GM10266 (cell line): Measurements from ENCODE around the gene KRT222.

ENCODE experiments used
- DNase-seq: peaks from one replicate; pipeline ENCODE4 v3.0.0; 2012; ENCODE audit errors: extremely low spot score
- TF ChIP-seq, protein P1 (sequence below): IDR thresholded peaks from 2 replicates; pipeline ENCODE4 v1.5.1; 2012; ENCODE audit warnings: mild to moderate bottlenecking, low read depth; ENCODE audit not compliant: control insufficient read depth, insufficient read depth; ENCODE audit errors: missing control alignments

The KRT222 gene

DNA sequence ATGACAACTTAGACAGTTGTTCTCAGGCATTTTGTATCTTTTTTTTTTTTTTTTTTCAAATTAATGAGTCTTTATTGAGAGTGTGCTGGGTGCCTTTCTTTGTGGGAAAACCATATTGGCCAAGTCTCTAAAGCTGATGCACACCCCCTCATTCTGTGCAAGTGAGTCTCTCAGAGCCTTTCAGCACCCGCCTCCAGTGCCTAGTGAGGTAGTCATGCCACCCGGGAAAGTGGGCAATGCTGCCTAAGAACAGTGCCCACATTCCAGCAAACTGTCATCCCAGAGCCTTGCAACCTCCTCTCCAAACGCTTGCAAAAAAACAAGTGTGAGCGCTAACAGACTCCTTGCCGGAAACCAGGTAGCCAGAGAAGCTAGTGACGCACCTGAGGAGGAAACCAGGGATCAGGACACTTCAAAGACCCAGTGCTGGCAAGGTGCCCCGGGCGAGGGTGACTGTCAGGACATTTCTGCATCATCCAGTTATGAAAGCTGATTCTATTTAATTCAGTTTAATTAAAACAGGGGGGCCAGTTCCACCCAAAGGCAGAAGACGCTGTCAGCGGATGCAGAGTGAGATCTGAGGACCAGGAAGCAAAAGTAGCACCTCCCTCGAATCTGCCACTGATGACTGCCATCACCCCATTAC is 52.3 kb downstream of the KRT222 start:
- TF ChIP-seq, protein P1, sequence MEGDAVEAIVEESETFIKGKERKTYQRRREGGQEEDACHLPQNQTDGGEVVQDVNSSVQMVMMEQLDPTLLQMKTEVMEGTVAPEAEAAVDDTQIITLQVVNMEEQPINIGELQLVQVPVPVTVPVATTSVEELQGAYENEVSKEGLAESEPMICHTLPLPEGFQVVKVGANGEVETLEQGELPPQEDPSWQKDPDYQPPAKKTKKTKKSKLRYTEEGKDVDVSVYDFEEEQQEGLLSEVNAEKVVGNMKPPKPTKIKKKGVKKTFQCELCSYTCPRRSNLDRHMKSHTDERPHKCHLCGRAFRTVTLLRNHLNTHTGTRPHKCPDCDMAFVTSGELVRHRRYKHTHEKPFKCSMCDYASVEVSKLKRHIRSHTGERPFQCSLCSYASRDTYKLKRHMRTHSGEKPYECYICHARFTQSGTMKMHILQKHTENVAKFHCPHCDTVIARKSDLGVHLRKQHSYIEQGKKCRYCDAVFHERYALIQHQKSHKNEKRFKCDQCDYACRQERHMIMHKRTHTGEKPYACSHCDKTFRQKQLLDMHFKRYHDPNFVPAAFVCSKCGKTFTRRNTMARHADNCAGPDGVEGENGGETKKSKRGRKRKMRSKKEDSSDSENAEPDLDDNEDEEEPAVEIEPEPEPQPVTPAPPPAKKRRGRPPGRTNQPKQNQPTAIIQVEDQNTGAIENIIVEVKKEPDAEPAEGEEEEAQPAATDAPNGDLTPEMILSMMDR = no peak
- no peak for DNase-seq

DNA sequence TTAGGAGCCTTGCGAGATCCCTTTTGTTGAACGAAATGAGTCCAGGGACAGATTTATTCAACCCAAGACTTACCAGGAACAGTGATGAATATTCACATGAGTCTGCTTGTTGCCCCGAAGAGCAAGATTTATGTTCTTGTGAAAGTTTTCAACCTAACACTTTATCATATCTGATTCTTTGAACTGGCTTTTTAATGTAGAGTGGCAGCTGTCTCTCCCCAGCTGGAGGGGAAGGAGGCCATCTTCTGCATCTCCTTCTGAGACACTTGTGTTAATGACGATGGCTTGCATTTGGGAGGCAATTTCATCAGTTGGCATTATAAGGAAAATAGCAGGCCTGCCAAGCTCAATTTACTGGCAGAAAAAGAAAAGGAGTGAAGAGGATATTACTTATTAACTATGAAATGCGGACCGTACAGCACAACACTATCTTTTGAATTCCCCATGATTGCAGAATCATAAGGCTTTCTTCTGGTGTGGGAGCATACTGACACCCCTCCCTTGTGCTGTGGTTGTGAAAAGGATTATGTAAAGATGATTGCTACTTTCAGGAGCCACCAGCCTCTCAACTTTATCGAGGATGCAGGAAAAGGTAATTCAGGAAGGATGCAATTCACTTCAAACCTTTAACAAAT is 53.0 kb downstream of the KRT222 start:
- no peak for DNase-seq
- TF ChIP-seq, protein P1 = no peak

DNA sequence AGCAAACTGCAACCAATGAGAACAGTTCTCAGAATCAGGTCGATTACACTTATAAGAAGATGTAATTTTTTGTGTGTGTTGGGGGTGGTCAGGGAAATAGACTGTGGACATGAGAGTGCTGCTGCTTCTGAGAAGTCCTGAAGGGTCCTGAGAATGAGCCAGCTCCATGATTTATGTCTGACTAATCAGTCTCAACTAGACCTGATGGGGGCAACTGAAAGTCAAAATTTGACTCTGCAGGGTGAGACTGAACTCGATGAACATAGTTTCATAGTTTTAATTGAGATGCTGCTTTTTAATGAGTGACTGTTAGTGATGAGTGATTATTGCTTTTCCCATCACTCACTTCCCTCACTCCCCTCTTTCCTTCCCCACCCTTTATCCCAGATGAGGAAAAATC is 54.6 kb downstream of the KRT222 start:
- TF ChIP-seq, protein P1 = no peak
- DNase-seq = no peak

DNA sequence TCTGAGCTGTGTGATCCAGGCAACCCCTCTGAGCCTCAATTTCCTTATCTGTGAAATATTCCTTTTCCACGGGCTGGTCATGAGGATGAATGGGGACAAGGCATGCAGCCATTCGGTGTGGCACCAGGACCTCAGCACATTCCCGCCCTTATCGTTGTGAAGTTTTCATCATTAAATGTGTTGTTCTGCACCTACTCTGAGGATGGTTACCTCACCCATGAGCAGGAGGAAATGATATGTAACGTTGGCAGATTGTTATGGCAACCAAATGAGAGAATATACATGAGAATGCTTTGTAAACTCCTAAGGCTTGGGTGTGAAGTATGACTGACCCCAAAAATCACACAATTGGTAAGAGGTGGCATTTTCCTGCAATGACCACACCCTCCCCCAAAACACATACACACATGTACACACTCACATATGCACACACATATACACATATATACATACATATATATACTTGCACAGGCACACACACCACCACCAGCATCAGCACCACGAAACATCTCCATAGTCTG is 56.9 kb downstream of the KRT222 start:
- TF ChIP-seq, protein P1 = no peak
- no peak for DNase-seq

DNA sequence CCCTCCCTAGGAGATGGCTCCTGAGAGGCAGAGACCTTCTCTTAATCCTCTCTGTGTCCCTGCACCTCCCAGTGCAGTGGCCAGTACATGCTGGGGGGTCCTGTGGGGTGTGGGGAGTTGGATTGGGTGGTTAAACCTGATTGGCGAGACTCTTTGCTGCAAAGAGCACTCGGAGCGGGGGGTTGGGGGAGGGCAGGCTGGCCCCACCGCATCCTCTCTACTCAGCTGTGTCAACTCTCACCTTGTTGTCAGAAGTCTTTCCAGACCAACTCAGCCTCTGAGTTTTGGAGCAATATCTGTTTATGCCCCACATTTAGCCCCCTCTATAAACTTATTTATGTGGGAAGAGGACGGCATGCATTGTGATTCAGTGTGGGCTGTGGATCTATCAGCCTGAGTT is 57.3 kb downstream of the KRT222 start:
- no peak for DNase-seq
- TF ChIP-seq, protein P1 = no peak

DNA sequence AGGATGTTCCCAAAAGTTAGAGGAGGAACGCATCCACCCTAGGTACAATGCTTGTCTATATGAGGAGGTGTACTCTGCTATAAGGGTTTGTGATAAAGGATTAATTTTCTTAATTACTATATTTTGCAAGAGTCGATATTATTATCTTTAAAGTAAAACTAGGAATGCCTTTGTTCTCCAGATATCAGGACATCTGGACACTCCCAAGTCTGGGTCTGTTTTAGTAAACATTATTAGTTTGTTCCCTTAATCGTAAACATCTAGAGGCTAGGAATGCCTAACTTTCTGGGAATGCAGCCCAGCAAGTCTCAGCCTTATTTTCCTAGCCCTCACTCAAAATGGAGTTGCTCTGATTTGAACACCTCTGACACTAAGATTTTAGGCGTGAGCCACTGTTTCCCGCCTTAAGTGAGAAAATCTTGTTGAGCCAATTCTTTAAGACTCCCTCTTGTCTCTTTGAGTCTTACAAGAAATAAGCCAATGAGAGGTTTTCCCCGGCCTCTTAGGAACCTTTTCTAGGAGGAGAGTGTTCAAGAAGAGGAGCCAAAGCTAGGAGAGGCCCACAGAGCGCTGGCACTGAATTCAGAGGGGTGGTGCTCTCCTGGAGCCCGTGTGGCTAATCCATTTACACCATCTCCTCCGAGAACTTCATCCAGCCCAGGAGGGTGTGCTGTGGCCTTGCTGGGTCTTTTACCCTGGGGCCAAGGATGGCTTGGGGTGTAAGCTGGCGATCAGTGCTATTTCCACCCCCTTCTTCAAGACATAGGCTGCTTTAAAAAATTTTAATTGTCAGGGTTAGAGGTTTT is 58.2 kb downstream of the KRT222 start:
- TF ChIP-seq, protein P1 = no peak
- DNase-seq = no peak

DNA sequence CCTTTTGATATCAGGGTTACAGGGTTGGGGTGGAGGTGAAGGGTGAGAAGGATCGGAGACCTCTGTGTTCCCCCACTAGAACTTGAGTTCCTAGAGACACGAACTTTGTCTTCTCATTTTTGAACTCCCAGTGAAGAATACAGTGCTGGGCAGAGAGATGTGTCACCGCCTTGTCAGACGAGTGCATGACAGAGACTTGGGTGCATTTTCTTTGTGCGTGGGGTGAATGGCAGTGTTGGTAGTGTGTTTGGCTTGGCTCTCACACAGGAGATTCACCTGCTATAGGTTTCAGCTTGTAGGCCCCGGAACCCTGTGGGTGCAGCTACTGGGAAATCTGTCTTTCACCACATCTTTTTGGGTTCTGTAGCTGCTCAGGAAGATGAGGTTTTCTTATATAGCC is 59.7 kb downstream of the KRT222 start:
- TF ChIP-seq, protein P1 = no peak
- DNase-seq = no peak
